ENCODE data around the gene MEF2A. TPM values are rescaled to one million over a fixed set of nuclear protein-coding genes. Genes with fewer than 3 reads are reported as not detected.

Gene MEF2A
- total RNA-seq, 1 experiment from 2014 or later = 30.7 TPM

DNA sequence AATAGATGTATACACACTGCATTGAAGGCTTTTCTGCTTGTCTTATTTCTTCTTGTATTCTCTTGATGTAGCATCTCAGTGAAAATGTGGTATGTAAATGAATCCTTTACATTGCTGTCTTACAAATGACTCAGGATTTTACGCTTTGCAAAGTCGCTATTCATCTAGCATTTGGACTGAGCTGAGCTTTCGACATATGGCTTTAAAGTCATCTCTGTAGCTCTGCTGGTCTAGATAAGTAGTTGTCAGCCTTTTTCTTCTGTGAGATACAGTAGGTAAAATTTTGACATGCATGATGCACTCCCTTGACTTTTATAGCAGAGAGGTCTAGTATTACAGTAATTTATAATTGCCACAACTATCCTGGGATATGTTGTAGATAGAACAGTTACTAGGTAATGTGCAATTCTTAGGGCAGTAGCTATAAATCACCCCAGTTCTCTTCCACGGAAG lies 16.8 kb downstream of the MEF2A start:
- Mint-ChIP-seq H3K27me3 (ENCODE audit: low read depth) (no peaks in the 10 kb centered on the region; the same call in 1 of the 2 replicates), H3K4me3 (no peak overlapping the region; the same call in 1 of the 2 replicates), H3K4me1 (peaks cover 57% of the 10 kb centered on the region), H3K27ac (no peak overlapping the region; the same call in 1 of the 2 replicates), H3K36me3 (peaks cover 28% of the 10 kb centered on the region), H3K9me3 (peaks cover 27% of the 10 kb centered on the region)
- ATAC-seq (no peak), DNase-seq (ENCODE audit: low spot score) (no peak)
- POLR2A ChIA-PET = no interaction called here
- TF ChIP-seq NR3C1 (CRISPR knock-in tag; conservative IDR thresholded peaks at IDR 0.05; ENCODE audit: low read depth) = no peak
- no peak for TF ChIP-seq SMAD4 (CRISPR knock-in tag; IDR thresholded peaks at IDR 0.05)
- TF ChIP-seq, protein P1, sequence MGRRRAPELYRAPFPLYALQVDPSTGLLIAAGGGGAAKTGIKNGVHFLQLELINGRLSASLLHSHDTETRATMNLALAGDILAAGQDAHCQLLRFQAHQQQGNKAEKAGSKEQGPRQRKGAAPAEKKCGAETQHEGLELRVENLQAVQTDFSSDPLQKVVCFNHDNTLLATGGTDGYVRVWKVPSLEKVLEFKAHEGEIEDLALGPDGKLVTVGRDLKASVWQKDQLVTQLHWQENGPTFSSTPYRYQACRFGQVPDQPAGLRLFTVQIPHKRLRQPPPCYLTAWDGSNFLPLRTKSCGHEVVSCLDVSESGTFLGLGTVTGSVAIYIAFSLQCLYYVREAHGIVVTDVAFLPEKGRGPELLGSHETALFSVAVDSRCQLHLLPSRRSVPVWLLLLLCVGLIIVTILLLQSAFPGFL (CRISPR knock-in tag; IDR thresholded peaks at IDR 0.05; ENCODE audit: borderline replicate concordance) = no peak
- TF ChIP-seq ZNF138 (CRISPR knock-in tag; conservative IDR thresholded peaks at IDR 0.05) = no peak
- TF ChIP-seq, protein P2, sequence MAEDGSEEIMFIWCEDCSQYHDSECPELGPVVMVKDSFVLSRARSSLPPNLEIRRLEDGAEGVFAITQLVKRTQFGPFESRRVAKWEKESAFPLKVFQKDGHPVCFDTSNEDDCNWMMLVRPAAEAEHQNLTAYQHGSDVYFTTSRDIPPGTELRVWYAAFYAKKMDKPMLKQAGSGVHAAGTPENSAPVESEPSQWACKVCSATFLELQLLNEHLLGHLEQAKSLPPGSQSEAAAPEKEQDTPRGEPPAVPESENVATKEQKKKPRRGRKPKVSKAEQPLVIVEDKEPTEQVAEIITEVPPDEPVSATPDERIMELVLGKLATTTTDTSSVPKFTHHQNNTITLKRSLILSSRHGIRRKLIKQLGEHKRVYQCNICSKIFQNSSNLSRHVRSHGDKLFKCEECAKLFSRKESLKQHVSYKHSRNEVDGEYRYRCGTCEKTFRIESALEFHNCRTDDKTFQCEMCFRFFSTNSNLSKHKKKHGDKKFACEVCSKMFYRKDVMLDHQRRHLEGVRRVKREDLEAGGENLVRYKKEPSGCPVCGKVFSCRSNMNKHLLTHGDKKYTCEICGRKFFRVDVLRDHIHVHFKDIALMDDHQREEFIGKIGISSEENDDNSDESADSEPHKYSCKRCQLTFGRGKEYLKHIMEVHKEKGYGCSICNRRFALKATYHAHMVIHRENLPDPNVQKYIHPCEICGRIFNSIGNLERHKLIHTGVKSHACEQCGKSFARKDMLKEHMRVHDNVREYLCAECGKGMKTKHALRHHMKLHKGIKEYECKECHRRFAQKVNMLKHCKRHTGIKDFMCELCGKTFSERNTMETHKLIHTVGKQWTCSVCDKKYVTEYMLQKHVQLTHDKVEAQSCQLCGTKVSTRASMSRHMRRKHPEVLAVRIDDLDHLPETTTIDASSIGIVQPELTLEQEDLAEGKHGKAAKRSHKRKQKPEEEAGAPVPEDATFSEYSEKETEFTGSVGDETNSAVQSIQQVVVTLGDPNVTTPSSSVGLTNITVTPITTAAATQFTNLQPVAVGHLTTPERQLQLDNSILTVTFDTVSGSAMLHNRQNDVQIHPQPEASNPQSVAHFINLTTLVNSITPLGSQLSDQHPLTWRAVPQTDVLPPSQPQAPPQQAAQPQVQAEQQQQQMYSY (CRISPR knock-in tag; IDR thresholded peaks at IDR 0.05) = no peak
- TF ChIP-seq IRF2 (CRISPR knock-in tag; IDR thresholded peaks at IDR 0.05; ENCODE audit: borderline replicate concordance, low read depth) = no peak
- TF ChIP-seq CBFB (CRISPR knock-in tag; IDR thresholded peaks at IDR 0.05; ENCODE audit: low read depth) = no peak
- no peak for TF ChIP-seq GTF2I (CRISPR knock-in tag; conservative IDR thresholded peaks at IDR 0.05)
- TF ChIP-seq ZNF423 (CRISPR knock-in tag; IDR thresholded peaks at IDR 0.05) = no peak
- TF ChIP-seq ZNF396 (CRISPR knock-in tag; IDR thresholded peaks at IDR 0.05; ENCODE audit: borderline replicate concordance) = no peak
- TF ChIP-seq MYBL2 (CRISPR knock-in tag; IDR thresholded peaks at IDR 0.05) = no peak
- CTCF ChIA-PET = interaction anchor here (0.8 to 1.6 kb wide), 2 partner anchors 30 to 122 kb away, joined by 3 to 5 read pairs; no protein-coding TSS in a partner anchor

GRCh38 chr15:99584081-99584600 lies 18.4 kb downstream of the MEF2A start:
- ATAC-seq (no peak), DNase-seq (ENCODE audit: low spot score) (no peak)
- ChIA-PET POLR2A (no interaction called here), CTCF (no interaction called here)
- Mint-ChIP-seq H3K27me3 (ENCODE audit: low read depth) (no peaks in the 10 kb centered on the region; the same call in 1 of the 2 replicates), H3K27ac (no peak overlapping the region), H3K36me3 (peaks cover 28% of the 10 kb centered on the region), H3K4me1 (peaks cover 55% of the 10 kb centered on the region), H3K4me3 (no peak overlapping the region), H3K9me3 (peaks cover 27% of the 10 kb centered on the region)
- no peak for TF ChIP-seq OVOL2 (CRISPR knock-in tag; IDR thresholded peaks at IDR 0.05; ENCODE audit: borderline replicate concordance)
- TF ChIP-seq, protein P3, sequence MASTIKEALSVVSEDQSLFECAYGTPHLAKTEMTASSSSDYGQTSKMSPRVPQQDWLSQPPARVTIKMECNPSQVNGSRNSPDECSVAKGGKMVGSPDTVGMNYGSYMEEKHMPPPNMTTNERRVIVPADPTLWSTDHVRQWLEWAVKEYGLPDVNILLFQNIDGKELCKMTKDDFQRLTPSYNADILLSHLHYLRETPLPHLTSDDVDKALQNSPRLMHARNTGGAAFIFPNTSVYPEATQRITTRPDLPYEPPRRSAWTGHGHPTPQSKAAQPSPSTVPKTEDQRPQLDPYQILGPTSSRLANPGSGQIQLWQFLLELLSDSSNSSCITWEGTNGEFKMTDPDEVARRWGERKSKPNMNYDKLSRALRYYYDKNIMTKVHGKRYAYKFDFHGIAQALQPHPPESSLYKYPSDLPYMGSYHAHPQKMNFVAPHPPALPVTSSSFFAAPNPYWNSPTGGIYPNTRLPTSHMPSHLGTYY (CRISPR knock-in tag; IDR thresholded peaks at IDR 0.05) = no peak
- TF ChIP-seq SP1 (CRISPR knock-in tag; conservative IDR thresholded peaks at IDR 0.05) = no peak

GRCh38 chr15:99586121-99586520 lies 20.3 kb downstream of the MEF2A start:
- CTCF ChIA-PET = no interaction called here
- peaks cover 28% of the 10 kb centered on the region for H3K36me3 Mint-ChIP-seq
- POLR2A ChIA-PET = no interaction called here
- H3K9me3 Mint-ChIP-seq = peaks cover 27% of the 10 kb centered on the region
- no peak for DNase-seq (ENCODE audit: low spot score)
- H3K27ac Mint-ChIP-seq = no peak overlapping the region
- no peak for ATAC-seq
- H3K4me1 Mint-ChIP-seq = peaks cover 52% of the 10 kb centered on the region
- no peak overlapping the region for H3K4me3 Mint-ChIP-seq
- H3K27me3 Mint-ChIP-seq (ENCODE audit: low read depth) = no peaks in the 10 kb centered on the region; the same call in 1 of the 2 replicates
- no peak for TF ChIP-seq NR3C1 (CRISPR knock-in tag; conservative IDR thresholded peaks at IDR 0.05; ENCODE audit: low read depth)
- TF ChIP-seq MYBL2 (CRISPR knock-in tag; IDR thresholded peaks at IDR 0.05) = no peak
- no peak for TF ChIP-seq CREB1 (CRISPR knock-in tag; IDR thresholded peaks at IDR 0.05)
- TF ChIP-seq ZNF396 (CRISPR knock-in tag; IDR thresholded peaks at IDR 0.05; ENCODE audit: borderline replicate concordance) = no peak
- TF ChIP-seq, protein P4, sequence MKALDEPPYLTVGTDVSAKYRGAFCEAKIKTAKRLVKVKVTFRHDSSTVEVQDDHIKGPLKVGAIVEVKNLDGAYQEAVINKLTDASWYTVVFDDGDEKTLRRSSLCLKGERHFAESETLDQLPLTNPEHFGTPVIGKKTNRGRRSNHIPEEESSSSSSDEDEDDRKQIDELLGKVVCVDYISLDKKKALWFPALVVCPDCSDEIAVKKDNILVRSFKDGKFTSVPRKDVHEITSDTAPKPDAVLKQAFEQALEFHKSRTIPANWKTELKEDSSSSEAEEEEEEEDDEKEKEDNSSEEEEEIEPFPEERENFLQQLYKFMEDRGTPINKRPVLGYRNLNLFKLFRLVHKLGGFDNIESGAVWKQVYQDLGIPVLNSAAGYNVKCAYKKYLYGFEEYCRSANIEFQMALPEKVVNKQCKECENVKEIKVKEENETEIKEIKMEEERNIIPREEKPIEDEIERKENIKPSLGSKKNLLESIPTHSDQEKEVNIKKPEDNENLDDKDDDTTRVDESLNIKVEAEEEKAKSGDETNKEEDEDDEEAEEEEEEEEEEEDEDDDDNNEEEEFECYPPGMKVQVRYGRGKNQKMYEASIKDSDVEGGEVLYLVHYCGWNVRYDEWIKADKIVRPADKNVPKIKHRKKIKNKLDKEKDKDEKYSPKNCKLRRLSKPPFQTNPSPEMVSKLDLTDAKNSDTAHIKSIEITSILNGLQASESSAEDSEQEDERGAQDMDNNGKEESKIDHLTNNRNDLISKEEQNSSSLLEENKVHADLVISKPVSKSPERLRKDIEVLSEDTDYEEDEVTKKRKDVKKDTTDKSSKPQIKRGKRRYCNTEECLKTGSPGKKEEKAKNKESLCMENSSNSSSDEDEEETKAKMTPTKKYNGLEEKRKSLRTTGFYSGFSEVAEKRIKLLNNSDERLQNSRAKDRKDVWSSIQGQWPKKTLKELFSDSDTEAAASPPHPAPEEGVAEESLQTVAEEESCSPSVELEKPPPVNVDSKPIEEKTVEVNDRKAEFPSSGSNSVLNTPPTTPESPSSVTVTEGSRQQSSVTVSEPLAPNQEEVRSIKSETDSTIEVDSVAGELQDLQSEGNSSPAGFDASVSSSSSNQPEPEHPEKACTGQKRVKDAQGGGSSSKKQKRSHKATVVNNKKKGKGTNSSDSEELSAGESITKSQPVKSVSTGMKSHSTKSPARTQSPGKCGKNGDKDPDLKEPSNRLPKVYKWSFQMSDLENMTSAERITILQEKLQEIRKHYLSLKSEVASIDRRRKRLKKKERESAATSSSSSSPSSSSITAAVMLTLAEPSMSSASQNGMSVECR (CRISPR knock-in tag; IDR thresholded peaks at IDR 0.05; ENCODE audit: borderline replicate concordance) = no peak
- TF ChIP-seq, protein P1 (CRISPR knock-in tag; IDR thresholded peaks at IDR 0.05; ENCODE audit: borderline replicate concordance) = no peak
- no peak for TF ChIP-seq MAX (CRISPR knock-in tag; IDR thresholded peaks at IDR 0.05)
- TF ChIP-seq SP1 (CRISPR knock-in tag; conservative IDR thresholded peaks at IDR 0.05) = no peak
- no peak for TF ChIP-seq E2F5 (CRISPR knock-in tag; IDR thresholded peaks at IDR 0.05)
